Astrocyte of the spinal cord (primary cell): ENCODE measurements around the gene NAV1.
"Not testable (repeated sequence)": the region's sequence is repeated elsewhere in the genome, so short reads cannot be mapped to it uniquely, and the experiment has no call there.

Source experiments
- DNase-seq: peaks from one replicate; pipeline ENCODE4 v3.0.0; 2011; ENCODE audit warnings: low read depth, low spot score
- H3K4me3 ChIP-seq: 2 replicates; pipeline ENCODE4 v1.5.1; 2011; ENCODE audit warnings: low read depth, mild to moderate bottlenecking, low read length, moderate library complexity
- CTCF ChIP-seq: IDR thresholded peaks from 2 replicates; pipeline ENCODE4 v1.5.1; 2012; ENCODE audit warnings: low read depth, mild to moderate bottlenecking, low read length, inconsistent platforms
- in situ Hi-C: cut with HindIII; loops from 2 replicates; pipeline ENCODE4 v1.10.0; 2017; ENCODE audit warnings: low sequenced_read_pairs

The NAV1 gene

GRCh38 chr1:201515062-201515750, 23.7 kb upstream of the NAV1 start:
- TF ChIP-seq CTCF: no peak
- no peak for DNase-seq
- H3K4me3 ChIP-seq: no peak overlapping the region
- in situ Hi-C loops: no loop called here

GRCh38 chr1:201515895-201516294, 23.0 kb upstream of the NAV1 start:
- DNase-seq: no peak
- in situ Hi-C loops: no loop called here
- no peak overlapping the region for H3K4me3 ChIP-seq
- no peak for TF ChIP-seq CTCF

- in situ Hi-C loops: no loop called here
- DNase-seq: no peak
- H3K4me3 ChIP-seq: no peak overlapping the region
- TF ChIP-seq CTCF: no peak
These were observed 22.3 kb upstream of the NAV1 start for GRCh38 chr1:201516511-201517127.

GRCh38 chr1:201517631-201518030, 21.3 kb upstream of the NAV1 start:
- in situ Hi-C loops: no loop called here

GRCh38 chr1:201518071-201518470, 20.9 kb upstream of the NAV1 start:
- in situ Hi-C loops: no loop called here
- TF ChIP-seq CTCF: no peak
- DNase-seq: no peak
- H3K4me3 ChIP-seq: no peak overlapping the region

More at GRCh38 chr1:201517631-201518030, 21.3 kb upstream of the NAV1 start:
- no peak for TF ChIP-seq CTCF
- H3K4me3 ChIP-seq: no peak overlapping the region
- no peak for DNase-seq

- DNase-seq, in situ Hi-C loops, H3K4me3 ChIP-seq: not testable (repeated sequence)
These were observed 18.8 kb upstream of the NAV1 start for GRCh38 chr1:201520046-201520575.

GRCh38 chr1:201525193-201525778, 13.6 kb upstream of the NAV1 start:
- no peak for TF ChIP-seq CTCF
- no peak for DNase-seq
- no peak overlapping the region for H3K4me3 ChIP-seq
- in situ Hi-C loops: no loop called here
